ENCODE data around the gene SH2D2A.

SH2D2A gene

DNA sequence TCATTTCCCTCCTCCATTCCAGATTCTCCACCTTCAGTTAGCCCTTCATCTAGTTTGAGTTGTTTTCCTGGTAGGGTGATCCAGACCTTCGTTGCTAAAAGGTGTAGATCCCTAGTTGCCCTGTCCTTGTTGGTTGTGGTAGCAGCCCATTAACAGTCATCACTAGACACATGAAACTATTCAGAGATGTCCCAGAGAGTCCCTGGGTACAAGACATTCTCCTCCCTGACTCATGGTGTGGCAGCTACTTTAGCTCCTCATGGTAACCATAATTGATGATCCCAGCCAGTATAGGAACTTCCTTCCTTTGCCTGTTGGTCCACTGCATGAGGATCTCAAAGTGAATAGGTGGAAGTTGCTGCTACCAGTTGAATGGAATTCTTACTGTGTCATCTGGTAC, 6.0 kb upstream of the SH2D2A start:
- DNase-seq: no peak

DNA sequence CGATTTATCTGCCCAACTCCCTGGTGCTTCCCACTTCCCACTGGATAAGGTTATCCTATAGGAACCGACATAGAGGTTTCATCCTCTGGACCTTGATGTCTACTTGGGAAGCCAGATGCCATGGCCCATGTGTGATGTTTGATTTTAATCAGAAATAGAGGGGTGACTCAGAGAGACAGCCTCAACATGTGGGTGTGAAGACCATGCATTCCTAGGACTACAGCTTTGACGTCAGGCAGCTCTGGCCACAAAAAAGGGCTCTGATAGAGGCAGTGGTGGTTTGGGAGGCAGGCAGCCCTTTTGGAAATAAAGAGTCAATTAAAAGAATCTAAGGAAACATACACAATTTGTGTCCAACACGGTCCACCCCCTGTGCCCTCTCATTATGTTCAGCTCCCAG, 5.2 kb upstream of the SH2D2A start:
- peak; percentile 63 for DNase-seq

DNA sequence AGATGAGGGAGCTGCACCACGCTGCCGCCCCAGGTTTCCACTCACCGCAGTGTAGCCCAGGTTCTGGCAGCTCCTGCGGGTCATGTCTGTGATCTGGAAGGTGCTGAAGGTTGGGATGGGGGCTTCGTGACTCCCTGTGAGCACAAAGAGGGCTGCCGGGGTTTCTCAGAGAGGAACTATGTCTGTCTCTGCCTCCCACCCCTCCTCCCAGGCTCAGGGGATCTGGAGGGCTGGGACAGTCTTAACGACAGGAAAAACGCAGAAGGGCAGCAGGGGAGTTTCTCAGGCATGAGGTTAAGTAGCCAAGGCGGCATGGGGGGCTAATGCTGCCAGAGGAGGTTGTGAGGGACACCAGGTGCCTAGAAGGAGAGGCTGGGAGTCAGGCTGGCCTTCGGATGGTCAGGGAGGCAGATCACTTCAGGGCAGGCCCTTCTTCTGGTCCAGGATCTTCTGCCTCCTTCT, 656 bp downstream of the SH2D2A start:
- peak; percentile 71 for DNase-seq

DNA sequence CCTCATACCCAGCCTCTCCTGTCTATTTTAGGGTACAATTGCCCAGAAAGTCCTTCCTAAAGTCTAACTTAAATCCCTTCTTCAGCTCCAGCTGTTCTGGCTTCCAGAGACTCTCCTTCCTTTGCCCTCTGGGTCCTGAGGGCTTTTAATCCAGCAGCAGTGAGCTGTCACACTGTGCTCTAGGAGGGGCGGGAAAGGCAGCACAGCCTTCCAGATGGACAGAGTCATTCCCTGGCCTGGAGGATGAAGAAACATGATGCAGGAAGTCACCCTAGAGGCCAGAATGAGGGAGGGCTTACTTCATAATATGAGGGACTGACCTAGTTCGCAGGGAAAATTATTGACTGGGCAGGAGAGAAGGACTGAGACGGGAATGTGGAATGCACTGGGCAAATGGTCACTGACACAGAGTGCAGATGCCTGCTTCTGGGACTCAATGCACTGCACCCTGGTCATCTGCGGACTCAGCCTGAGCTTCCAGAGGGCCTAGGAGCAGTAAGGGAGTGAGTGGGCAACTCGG, 1.3 kb downstream of the SH2D2A start:
- DNase-seq: peak; percentile 61

DNA sequence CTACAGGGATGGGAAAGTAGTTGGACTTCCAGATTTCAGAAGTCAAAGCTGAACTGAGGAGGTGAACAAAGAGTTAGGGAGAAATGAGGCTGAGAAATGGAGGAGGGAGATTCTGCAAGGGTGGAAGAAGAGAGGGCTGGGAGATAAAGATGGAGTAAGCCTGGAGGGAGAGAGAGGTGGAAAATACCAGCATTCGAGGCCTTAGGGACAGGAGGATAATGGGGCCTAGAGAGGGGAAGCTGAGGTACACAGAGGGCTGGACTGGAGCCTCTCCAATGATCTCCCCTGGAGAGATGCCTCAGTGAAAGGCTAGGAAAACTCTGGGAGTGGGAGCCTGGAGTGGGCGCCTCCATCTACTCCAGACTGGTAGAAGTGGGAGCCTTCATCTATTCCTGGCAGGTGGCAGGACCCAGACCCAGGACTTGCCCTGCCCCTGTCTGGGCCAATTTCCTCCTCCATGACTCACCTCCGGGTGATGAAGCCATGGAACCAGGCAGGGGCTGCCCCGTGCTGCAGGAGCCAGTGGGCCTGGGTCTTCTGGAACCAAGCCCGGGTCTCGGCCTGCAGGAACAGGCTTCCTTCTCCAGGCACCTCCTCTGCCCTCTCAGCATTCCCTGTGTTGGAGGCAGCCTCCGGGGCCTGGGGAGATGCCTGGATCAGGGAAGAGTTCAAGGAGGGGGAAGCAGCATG, 1.9 kb downstream of the SH2D2A start:
- peak; percentile 84 for DNase-seq

DNA sequence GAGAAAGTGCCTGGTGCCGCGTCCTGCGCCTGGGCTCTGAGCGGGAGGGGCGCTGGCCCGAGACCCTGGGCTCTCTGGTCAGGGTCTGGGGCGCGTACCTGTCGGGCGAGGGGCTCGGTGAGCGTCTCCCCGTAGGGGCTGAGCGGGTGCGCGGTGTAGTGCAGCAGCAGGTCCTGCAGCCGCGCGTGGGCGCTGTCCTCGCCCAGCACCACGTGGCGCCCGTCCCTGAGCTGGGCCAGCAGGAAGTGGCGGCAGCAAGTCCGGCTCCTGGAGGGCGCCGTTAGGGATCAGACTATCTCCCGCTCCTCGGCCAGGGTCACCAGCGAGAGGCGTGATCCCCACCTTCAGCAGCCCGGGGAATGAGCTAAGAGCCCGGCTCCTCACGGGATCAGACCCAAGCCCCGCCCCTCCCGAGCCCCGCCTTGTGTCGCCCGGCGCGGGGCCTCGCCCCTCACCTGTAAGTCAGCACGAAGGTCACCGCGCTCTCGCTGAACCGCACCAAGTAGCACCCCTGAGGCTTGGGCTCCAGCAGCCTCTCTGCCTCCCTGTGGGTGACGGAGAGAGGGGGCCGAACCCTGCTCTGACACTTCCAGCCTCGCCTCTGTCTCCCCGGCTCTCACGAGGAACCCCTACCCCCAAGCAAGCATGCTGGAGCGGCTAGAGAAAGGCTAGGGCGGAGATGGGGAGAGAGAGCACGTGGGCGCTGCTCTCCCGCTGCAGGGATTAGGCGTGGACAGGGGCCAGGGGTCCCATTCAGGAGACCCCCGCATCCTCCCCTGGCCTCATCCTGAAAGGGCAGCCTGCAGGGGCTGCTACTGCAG, 2.7 kb downstream of the SH2D2A start:
- DNase-seq: peak; percentile 90

DNA sequence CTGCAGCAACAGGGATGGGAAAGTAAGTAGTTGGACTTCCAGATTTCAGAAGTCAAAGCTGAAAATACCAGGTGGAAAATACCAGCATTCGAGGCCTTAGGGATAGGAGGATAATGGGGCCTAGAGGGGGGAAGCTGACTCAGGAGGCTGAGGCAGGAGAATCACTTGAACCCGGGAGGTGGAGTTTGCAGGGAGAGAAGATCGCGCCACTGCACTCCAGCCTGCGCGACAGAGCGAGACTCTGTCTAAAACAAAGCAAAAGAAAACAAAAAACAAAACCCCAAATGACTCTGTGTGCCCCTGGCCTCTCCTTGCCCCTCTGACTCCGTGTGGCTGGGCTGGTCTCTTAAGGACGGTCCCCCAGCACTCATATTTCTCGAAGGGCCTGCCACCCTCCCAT, 3.4 kb downstream of the SH2D2A start:
- DNase-seq: no peak

DNA sequence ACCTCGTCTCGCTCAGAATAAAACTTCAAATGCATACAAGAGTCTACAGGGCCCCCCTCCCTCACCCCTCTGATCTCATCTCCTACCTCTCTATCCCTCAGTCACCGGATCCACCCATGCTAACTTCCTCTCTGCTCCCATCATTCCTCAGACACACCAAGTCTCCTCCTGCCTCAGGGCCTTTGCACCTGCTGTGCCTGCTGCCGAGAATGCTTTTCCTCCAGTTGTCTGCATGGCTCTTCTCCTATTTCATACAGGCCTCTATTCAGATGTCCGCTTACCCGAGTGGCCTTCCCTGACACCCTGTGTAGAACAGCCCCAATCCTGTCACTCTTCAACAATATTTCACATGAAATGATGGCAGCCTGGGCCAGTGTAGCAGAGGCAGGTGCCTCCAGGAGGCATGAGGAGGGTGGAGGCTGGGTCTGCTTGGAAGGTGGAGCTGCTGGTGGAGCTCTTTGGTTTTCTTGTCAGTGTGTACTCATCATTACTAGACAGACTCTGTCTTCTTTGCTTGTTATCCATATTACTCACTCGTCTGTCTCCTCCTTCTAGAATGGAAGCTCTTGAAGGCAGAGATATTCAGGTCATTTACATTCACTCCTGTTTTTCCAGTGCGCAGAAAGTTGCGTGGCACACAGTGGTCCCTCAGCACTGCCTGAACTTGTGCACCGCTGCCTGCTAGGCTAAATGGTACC, 4.2 kb downstream of the SH2D2A start:
- DNase-seq: peak; percentile 38

DNA sequence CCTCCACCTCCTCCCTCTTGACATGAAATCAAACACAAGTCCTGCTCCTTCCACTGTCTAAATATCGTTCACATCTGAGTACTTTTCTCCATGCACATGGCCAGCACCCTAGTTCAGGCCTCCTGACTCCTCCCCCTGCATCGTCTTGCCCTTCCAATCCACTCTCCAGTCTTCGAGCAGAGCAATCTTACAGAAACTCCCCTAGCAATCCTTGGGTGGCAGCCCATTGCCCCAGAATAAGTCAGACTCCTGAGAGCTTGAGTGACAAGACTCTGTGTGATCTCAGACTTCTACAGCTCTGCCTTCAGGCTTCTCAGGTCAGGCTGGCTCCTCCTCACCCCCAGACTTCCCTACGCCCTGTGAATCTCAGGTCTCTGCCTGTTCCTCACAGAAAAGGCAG, 5.5 kb downstream of the SH2D2A start:
- peak; percentile 36 for DNase-seq

DNA sequence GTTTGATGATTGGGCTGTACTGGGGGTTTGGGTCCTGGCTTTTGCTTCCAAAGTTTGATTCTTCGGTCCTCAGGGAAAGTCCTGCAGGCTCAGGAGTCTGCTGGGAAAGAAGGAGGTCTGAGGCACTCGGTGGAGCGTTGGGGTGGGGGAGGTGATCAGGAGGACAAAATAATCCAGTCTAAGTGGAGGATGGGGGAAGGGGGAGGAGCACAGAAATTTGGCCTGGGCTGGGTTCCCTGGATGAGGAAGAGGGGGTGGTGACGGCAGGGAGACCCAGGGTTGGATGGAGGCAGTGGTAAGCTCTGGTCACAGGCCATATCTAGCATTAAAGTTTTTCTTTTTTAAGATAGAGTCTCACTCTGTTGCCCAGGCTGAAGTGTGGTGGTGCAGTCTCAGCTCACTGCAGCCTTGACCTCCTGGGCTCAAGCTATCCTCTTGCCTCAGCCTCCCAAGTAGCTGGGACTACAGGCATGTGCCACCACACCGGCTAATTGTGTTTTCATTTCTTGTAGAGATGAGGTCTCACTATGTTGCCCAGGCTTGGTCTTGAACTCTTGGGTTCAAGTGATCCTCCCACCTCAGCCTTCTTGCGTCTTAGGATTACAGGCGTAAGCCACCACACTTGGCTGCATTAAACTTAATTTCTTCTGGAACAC, 6.8 kb downstream of the SH2D2A start:
- peak; percentile 9 for DNase-seq

DNA sequence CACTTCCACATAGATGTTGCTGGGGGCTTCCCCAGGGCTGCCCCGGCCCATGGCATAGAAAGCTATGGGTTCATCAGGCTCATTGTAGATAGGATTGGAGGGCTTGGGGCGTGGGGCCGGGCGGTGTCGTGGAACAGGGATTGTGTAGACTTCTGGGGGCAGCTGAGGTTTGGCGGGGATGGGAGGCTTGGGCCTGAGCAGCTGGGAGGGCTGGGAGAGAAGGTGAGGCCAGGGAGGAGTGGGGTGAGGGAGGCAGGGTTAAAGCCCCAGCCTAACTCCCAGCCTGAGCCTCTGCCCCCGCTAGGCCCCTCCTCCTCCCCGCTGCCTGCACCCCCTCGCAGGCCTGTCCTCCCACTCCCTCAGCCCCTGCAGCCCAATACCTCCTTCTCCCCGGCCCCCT, 7.4 kb downstream of the SH2D2A start:
- peak; percentile 57 for DNase-seq

DNA sequence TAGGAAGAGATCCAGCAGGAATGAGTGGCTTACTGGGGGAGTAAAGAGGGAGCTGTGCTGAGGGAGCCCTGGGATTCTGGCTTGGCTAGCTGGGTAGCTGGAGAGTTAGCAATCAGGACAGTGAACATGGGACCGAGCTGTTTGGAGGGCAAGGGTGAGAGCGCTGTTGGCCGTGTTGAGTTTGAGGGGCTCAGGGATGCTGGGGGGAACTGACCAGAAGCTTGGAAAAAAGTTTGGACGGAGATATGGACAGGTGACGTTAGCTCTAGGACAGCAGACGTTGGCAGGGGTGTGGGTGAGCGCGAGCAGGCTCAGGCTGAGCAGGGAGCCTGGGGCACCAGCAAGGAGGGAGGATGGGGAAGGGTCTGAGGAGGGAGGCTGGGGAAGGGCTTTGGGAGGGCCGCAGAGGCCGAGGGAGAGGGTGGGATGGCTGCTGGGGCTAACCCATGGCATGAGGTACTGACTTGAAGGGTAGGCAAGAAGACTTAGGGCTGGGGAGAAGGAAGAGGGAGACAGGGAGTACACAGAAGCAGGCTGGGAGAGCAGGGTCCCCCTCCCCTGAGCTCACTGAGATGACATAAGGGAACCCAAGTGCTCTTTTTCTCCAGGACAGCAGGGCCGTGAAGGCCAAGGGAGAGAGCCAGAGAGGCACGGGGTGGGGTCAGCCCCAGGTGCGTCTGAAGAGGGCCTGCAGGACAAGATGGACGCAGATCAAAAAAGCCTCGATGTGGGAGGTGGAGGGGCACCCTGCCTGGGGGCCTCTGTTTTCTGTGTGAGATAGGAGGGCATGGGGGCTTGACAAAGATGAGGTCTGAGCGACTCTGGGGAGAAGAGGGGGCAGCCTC, 8.2 kb downstream of the SH2D2A start:
- DNase-seq: peak; percentile 50

DNA sequence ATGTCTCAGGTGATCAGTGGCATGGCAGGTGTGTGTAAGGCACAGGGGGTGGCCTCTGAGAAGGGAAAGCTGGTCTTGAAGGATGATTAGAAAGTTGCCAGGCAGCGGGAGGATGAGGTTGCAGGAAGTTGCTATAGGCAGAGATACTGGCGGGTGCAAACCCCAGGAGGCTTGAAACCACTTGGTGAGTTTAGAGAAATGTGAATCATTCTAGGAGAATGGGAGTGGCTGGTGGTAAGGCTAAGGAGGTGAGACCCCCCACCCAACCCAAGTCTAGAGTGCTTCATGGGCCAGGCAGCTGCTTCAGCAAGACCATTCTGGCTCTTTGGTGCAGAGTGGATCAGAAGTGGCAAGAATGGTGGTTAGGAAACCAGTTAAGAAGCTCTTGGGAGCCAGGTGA, 9.0 kb downstream of the SH2D2A start:
- peak; percentile 64 for DNase-seq

DNA sequence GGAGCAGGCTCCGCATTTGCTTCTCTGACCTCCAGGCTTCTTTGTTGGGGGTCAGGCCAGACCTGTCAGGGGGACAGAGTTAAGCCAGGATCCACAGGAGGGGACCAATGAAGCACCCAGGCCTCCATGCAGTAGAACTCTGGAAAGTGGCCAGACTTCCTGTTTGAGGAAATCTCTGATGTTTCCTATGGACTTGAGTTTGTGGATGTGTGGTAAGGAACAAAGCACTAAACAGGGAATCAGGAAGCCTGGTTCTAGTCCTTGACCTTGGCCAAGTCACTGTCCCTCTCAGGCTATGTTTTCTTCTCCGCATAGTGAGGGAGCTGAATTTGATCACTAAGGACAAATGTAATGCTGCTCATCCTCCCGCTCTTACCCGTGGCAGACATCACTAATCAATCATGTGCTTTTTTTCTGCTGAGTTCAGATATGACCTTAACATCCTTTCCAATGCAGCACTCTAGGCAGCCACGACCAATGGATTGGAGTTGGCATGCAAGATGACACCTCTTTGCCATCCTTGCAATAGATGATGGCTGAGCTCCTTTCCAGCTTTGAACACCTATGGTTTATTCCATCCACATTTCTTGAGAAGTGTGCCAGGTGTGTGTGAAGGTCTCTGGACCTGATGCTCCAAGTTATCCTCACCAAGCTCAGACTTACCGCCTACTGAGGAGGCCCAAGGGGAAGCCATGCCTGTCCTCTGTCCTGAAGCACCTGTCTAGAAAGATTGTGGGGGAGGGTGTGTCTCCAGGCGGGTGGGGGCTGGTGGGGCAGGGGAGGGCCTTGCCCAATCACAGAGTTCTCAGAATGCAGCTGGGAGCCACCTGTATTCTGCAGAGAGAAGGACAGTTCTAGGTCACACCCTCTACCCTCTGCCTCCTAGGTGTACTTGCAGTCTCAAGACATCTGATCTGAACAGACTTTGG, 9.9 kb downstream of the SH2D2A start:
- peak; percentile 48 for DNase-seq

DNA sequence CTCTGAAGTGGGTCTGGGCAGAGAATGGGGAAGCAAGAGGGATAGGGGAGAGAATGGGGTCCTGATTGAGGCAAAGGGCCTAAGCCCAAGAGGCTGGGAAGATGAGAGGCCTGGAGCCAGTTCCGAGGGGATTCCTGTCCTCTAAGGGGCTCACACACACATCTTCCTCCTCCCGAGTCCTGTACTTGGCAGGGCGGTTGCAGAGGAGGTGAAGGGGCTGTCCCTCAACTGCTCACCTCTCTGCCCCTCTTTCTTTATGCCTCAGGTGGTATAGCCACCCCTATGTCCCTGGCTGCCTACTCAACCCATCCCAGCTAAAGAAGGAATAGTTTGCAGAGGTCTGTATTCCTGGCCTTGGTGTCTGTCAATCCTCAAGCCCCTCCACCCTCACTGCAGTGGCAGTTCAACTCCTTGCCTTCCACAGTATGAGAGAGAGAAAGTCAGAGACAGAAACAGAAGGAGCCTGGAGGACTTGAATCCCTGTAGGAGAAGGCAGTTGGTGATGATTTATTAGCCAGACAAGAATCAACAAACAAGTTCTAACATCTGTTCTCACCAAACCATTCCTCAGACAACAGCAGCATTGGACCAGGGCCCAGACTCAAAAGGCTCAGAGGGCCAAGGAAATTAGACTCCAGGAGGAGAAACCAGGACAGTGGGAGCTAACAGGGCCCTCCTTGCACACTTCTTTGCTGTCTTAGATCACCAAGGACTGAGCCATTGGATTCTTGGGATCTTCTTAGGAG, 10.7 kb downstream of the SH2D2A start:
- DNase-seq: peak; percentile 55

DNA sequence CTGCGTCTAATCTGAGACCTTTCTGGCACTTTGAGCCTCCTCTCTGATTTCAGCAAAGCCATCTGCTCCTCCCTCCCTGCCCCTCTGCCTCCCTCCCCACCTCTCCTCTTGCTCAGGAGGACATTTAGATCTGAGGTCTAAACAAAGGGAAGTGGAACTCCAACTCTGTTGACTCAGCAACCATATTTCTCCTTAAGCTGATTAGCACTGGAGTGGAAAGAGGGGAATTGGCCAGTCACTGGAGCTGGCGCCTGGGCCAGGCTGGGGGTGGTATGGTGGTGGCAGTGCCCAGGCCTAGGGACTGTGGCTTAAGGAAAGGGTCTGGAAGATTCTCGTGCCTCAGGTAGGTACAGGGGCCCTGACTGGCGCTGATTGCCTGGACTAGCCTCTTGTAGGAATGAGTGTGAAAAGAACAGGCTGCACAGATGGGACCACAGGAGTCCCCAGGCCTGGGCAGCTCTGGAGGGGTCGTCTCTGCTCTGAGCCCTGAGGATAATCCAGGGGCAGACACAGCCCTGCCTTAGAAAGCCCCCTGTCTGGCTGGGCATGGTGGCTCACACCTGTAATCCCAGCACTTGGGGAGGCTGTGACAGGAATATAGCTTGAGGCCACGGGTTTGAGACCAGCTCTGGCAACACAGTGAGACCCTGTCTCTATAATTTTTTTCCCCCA, 11.9 kb downstream of the SH2D2A start:
- DNase-seq: peak; percentile 59

DNA sequence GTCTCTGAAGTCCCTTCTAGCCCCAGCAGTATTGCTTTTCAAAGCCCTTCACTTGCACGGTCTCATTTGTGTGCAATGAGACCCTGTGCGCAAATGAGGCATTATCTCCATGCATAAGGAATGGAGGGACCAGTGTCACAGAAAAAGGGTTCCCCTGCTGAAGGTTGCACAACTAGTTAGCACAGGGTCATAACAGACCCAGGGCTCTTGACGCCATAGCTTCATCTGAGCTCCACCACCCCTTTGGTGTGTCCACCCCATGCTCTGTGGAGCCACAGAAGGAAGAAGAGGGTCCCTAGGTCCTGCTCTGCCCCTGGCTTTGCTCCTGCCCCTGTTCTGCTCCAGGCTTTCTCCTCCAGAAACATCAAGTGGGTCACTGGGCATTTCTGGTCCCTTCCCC, 12.6 kb downstream of the SH2D2A start:
- peak; percentile 53 for DNase-seq

DNA sequence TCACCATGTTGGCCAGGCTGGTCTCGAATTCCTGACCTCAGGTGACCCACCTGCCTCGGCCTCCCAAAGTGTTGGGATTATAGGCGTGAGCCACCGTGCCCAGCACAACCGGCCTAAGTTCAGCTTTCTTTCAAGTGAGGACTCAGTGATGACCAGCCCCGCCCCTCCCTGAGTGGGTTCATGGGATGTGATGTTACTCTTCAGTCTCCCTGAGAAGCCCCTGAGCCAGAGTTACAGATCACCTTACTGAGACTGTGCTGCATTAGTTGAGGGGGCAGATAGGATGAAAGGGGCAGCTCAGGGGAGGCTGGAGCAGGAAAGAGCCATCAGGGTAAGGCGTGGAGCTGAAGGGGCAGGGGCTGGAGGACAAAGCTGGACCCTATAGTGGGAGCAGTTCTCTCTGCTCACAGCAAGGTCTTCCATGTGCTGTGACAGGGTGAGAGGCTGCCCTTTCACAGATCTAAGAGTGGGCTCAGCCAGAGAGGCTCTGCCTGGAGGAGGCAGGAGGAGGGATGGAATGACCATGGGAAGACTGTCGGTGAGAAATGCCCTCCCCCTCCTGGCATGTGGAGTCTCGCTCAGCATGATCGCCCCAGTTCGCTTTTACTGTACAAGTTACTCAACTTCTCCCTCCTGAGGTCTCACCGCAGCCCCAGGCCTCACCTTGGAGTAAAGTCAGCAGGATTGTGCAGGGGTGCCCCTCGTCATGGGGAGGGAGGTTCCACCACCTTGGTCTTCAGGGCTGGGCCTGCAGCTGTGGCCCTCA, 13.4 kb downstream of the SH2D2A start:
- peak; percentile 61 for DNase-seq

All from activated effector memory CD4-positive, alpha-beta T cell treated with anti-CD3 and anti-CD28 coated beads, Interleukin-2, amount 50 U/mL, for 16 hours (primary cell).